Activated CD4-positive, alpha-beta T cell treated with anti-CD3 and anti-CD28 coated beads for 48 hours (primary cell): ENCODE data around the gene SLC26A9.
"Not testable (repeated sequence)": the region's sequence is repeated elsewhere in the genome, so short reads cannot be mapped to it uniquely, and the experiment has no call there.

ENCODE experiments used
- DNase-seq: peaks from one replicate; pipeline ENCODE4 v3.0.0-alpha.2; 2020

Gene SLC26A9

DNA sequence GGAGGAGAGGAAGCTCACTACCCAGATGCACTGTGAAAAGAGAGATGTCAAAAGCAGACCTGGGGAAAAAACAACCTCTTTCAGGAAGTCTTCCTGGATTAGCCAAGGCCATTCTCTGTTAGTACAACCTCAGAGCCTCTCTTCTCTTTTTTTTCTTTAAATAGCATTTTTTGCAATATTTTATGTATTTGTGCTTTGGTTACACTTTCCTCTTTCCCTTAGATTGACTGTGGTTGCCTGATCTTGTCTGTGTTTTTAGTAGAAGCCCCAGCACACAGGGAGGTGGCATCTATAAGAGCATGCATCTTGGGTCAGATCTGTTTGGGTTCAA, 18.8 kb downstream of the SLC26A9 start:
- no peak for DNase-seq

- no peak for DNase-seq
These were observed 19.4 kb downstream of the SLC26A9 start for GRCh38 chr1:205923651-205924459.

- no peak for DNase-seq
These were observed 20.4 kb downstream of the SLC26A9 start for GRCh38 chr1:205922806-205923205.

DNA sequence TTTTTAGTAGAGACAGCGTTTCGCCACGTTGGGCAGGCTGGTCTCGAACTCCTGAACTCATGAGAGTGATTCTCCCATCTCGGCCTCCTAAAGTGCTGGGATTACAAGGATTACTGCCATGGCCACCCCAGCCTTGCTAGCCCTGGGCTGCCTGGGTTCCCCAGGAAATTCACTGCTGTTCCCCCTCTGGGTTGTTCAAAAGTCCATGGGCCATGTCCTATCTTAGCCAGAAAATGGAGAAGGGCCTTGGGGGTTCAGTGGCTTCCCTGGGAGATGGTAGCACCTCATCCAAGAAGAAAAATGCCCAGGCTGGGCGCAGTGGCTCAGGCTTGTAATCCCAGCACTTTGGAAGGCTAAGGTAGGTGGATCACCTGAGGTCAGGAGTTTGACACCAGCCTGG, 20.9 kb downstream of the SLC26A9 start:
- no peak for DNase-seq

DNA sequence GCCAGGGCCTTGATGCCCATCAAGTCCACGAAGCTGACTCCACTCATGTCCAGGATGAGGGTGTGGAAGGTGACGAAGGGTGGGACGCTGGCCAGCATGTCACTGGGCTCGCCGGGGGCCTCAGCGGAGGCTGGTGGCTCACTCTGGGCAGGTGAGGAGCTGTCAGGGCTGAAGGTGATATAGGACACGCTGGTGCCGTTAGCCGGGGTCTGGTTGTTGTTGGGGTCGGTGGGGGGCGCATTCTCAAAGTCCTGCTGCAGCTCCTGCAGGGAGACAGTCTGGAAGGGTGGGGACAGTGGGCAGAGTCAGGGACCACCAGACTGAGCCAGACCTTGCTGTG, 21.7 kb downstream of the SLC26A9 start:
- DNase-seq = no peak

- no peak for DNase-seq
These were observed 22.2 kb downstream of the SLC26A9 start for GRCh38 chr1:205920861-205921569.

DNA sequence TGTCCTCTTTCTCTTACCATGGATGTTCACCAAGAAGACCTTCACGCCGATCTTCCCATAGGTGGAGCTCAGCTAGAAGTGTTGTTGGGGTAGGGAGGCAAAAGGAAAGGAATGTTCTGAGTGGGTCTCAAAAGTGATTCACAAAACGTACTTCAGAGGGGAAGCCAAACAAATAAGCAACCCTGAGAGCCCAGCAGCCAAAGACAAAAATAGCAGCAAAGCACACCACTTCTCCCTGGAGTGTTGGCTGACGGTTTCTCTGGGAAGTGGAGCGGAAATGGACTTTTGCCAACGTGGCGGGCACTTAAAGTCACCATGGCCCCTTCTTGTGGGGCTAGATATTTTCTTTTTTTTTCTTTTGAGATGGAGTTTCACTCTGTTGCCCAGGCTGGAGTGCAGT, 23.1 kb downstream of the SLC26A9 start:
- DNase-seq = no peak

DNA sequence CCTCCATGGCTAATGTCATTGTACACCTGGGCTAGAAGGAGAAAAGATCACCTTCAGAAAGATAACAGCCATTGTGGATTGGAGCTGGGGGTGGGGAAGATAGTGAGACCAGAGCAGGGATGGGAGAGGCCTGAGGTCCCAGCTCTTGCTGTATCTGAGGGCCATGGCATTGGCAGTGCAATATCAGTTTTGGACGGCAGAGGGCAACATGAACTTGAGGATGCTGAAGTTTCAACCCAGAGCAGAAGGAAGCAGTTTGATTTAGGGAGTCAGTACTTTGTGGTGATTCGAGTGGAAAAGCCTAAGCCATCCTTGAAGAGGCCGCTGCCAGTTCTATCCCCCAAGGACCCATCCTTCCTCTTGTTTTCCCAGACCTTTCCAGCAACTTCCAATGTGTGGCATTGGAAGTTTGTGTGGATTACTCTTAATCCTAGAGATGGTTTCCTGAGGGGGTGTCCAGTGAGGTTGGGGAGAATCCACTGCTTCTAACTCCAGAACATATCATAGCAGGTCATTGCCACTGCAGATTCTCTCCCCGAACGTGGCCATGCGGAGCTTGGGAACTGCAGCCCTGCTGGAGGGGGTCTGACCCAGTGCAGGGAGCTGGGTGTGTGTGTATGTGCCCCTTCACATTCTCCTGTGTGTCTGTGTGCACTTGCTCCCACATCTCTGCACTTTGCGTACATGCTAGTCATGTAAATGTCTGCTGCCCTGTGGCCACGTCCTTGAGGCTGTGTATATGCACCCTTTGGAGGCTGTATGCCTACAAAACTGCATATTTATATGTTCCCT, 24.1 kb downstream of the SLC26A9 start:
- DNase-seq = peak; percentile 81

GRCh38 chr1:205917466-205918238, 25.6 kb downstream of the SLC26A9 start:
- DNase-seq = no peak

DNA sequence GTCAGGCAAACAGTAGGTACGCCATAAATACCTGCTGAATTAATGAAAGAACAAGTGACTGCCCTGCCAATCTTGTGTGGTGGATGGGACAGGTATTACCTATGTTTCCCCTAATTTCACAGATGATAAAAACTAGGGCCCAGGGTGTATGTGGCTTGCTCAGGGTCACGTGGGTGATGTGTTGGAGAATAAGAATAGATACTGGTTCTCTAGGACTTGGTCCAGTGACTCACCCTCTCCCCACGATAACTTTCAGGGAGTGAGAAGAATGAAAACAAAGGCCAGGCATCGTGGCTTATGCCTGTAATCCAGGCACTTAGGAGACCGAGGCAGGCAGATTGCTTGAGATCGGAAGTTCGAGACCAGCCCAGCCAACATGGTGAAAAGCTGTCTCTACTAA, 26.7 kb downstream of the SLC26A9 start:
- DNase-seq = no peak

GRCh38 chr1:205915354-205915990, 27.8 kb downstream of the SLC26A9 start:
- DNase-seq = no peak

- no peak for DNase-seq
These were observed 28.5 kb downstream of the SLC26A9 start for GRCh38 chr1:205914730-205915129.

DNA sequence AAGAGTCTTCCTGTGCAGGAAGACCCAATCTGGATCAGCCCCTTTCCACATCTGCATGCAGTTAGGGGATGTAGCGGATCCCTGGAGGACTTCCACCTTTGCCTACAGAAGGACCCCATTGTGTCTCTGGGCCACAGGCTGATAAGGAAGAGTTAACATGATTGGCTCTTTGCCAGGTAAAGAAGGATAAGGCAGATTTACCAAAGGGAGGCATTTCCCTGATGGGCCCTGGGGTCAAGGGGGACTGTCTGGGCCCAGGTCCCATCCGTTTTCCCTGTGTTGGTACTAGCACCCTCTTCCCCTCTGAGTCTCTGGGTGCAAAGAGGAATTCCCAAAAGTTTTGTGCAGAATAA, 29.1 kb downstream of the SLC26A9 start:
- no peak for DNase-seq

- DNase-seq = no peak
These were observed 29.7 kb downstream of the SLC26A9 start for GRCh38 chr1:205913451-205914154.

- DNase-seq = no peak
These were observed 35.5 kb downstream of the SLC26A9 start for GRCh38 chr1:205907794-205908193.

DNA sequence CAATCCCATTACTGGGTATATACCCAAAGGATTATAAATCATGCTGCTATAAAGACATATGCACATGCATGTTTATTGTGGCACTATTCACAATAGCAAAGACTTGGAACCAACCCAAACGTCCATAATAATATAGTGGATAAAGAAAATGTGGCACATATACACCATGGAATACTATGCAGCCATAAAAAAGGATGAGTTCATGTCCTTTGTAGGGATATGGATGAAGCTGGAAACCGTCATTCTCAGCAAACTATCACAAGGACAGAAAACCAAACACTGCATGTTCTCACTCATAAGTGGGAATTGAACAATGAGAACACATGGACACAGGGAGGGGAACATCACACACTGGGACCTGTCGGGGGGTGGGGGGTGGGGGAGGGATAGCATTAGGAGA, 38.2 kb downstream of the SLC26A9 start:
- DNase-seq = not testable (repeated sequence)

DNA sequence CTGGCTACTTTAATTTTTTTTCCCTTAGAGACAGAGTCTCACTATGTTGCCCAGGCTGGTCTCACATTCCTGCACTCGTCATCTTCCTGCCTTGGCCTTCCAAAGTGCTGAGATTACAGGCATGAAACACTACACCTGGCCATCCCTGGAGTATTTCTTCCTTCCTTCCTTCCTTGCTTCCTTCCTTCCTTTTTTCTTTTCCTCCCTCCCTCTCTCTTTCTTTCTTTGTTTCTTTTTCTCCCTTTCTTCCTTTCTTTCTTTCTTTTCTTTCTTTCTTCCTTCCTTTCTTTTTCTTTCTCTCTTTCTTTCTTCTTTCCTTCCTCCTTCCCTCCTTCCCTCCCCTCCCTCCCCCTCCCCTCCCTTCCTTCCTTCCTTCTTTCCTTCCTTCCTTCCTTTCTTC, 46.9 kb downstream of the SLC26A9 start:
- no peak for DNase-seq

- DNase-seq = not testable (repeated sequence)
These were observed 49.1 kb downstream of the SLC26A9 start for GRCh38 chr1:205894119-205894518.

DNA sequence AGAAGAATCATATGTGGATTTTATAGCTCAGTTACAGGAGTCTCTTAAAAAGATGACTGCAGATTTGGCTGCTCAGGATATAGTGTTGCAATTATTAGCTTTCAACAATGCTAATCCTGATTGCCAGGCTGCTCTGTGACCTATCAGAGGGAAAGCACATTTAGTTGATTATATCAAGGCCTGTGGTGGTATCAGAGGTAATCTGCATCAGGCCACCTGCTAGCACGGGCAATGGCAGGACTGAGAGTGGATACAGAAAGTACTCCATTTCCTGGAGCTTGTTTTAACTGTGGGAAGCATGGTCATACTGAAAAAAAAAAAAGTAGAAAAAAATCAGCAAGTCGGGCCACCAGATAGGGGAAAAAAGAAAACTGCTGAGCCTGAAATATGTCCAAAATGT, 51.1 kb downstream of the SLC26A9 start:
- DNase-seq = not testable (repeated sequence)

DNA sequence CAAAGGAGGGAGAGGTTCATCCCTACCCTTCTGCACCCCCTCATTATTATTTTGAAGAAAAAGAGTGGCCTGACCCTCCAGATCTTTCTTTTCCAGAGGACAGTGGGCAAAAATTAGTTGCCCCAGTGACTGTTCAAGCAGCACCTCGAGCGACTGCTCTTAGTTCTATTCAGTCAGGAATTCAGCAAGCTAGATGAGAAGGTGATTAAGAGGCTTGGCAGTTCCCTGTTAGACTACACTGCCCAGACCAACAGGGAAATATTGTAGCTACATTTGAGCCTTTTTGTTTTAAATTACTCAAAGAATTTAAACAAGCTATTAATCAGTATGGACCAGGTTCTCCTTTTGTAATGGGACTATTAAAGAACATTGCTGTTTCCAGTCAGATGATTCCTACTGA, 51.8 kb downstream of the SLC26A9 start:
- DNase-seq = not testable (repeated sequence)

DNA sequence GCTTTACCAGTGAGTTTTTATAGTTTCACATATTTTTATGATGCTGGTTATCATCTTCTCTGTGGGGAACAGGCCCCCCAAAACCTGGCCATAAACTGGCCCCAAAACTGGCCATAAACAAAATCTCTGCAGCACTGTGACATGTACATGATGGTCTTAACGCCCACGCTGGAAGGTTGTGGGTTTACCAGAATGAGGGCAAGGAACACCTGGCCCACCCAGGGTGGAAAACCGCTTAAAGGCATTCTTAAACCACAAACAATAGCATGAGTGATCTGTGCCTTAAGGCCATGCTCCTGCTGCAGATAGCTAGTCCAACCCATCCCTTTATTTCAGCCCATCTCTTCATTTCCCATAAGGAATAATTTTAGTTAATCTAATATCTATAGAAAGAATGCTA, 52.6 kb downstream of the SLC26A9 start:
- not testable (repeated sequence) for DNase-seq

GRCh38 chr1:205889706-205890105, 53.5 kb downstream of the SLC26A9 start:
- DNase-seq = not testable (repeated sequence)
